GM23338 (cell line): Measurements from ENCODE around the gene SLC13A4. TPM values are rescaled to one million over a fixed set of nuclear protein-coding genes. Genes with fewer than 3 reads are reported as not detected.

Experiments
- ATAC-seq: fragments of 200-7000 bp; cut with Tn5 transposase; 3 replicates; pipeline ENCODE4 v1.9.1; 2020
- DNase-seq: peaks from one replicate; pipeline ENCODE4 v3.0.0-alpha.2; 2015; ENCODE audit warnings: low spot score
- H2AFZ ChIP-seq: fragments of 200-600 bp; sonication (generic); 2 replicates; pipeline ENCODE4 v1.8.0; 2016; ENCODE audit warnings: antibody characterized with exemption, mild to moderate bottlenecking, moderate library complexity
- H3F3A ChIP-seq: fragments of 200-600 bp; sonication (generic); replicated peaks from 2 replicates; pipeline ENCODE4 v1.8.0; 2017; ENCODE audit warnings: antibody characterized with exemption, mixed run types, low read depth
- H3K27ac ChIP-seq: fragments of 200-600 bp; sonication (generic); 2 replicates; pipeline ENCODE4 v1.6.1; 2016; ENCODE audit warnings: low read depth
- H3K27me3 ChIP-seq: fragments of 200-600 bp; sonication (generic); 2 replicates; pipeline ENCODE4 v1.8.0; 2016; ENCODE audit warnings: mild to moderate bottlenecking, mixed run types, moderate library complexity; ENCODE audit not compliant: insufficient read depth
- H3K36me3 ChIP-seq: fragments of 200-600 bp; sonication (generic); 2 replicates; pipeline ENCODE4 v1.8.0; 2016; ENCODE audit warnings: mild to moderate bottlenecking; ENCODE audit not compliant: insufficient read depth
- H3K4me1 ChIP-seq: fragments of 200-600 bp; sonication (generic); 2 replicates; pipeline ENCODE4 v1.8.0; 2016; ENCODE audit warnings: mild to moderate bottlenecking, moderate library complexity; ENCODE audit not compliant: insufficient read depth
- H3K4me2 ChIP-seq: fragments of 200-600 bp; sonication (generic); 2 replicates; pipeline ENCODE4 v1.7.1; 2017; ENCODE audit warnings: mixed run types
- H3K4me3 ChIP-seq: fragments of 200-600 bp; sonication (generic); 2 replicates; pipeline ENCODE4 v1.6.1; 2016; ENCODE audit warnings: mixed run types
- H3K79me2 ChIP-seq: fragments of 200-600 bp; sonication (generic); replicated peaks from 2 replicates; pipeline ENCODE4 v1.8.0; 2017; ENCODE audit warnings: mild to moderate bottlenecking; ENCODE audit not compliant: insufficient read depth
- H3K9me2 ChIP-seq: fragments of 200-600 bp; sonication (generic); 2 replicates; pipeline ENCODE4 v1.8.0; 2017; ENCODE audit not compliant: insufficient read depth
- H4K20me1 ChIP-seq: fragments of 200-600 bp; sonication (generic); replicated peaks from 2 replicates; pipeline ENCODE4 v1.8.0; 2017; ENCODE audit warnings: mild to moderate bottlenecking; ENCODE audit not compliant: insufficient read depth
- H3K27ac Mint-ChIP-seq: 2 replicates; pipeline ENCODE4 v1.8.0; 2020; ENCODE audit warnings: inconsistent platforms, mild to moderate bottlenecking, moderate library complexity, mixed read lengths
- H3K27me3 Mint-ChIP-seq: 3 replicates; pipeline ENCODE4 v1.8.0; 2022; ENCODE audit warnings: low read depth, mild to moderate bottlenecking, moderate library complexity, mixed read lengths, inconsistent platforms; ENCODE audit not compliant: insufficient read depth, poor library complexity
- H3K36me3 Mint-ChIP-seq: 3 replicates; pipeline ENCODE4 v1.8.0; 2021; ENCODE audit warnings: low read depth, mild to moderate bottlenecking, inconsistent platforms, moderate library complexity, mixed read lengths
- H3K4me1 Mint-ChIP-seq: 3 replicates; pipeline ENCODE4 v1.8.0; 2020; ENCODE audit warnings: mild to moderate bottlenecking, inconsistent platforms, mixed read lengths
- H3K4me3 Mint-ChIP-seq: 3 replicates; pipeline ENCODE4 v1.8.0; 2021; ENCODE audit warnings: moderate library complexity, mild to moderate bottlenecking, inconsistent platforms, mixed read lengths
- H3K9me3 Mint-ChIP-seq: 3 replicates; pipeline ENCODE4 v1.8.0; 2020; ENCODE audit warnings: moderate library complexity, mild to moderate bottlenecking, inconsistent platforms, mixed read lengths
- CREB1 ChIP-seq: fragments of 250-450 bp; sonication (Bioruptor Pico); IDR thresholded peaks from 2 replicates; pipeline ENCODE4 v1.5.0; 2020; ENCODE audit warnings: low read depth, mild to moderate bottlenecking, moderate library complexity
- EZH2 ChIP-seq: fragments of 200-600 bp; sonication (generic); IDR thresholded peaks from one replicate; pipeline ENCODE4 v1.8.0; 2017; ENCODE audit warnings: antibody characterized with exemption, mild to moderate bottlenecking, low read depth; ENCODE audit not compliant: unreplicated experiment
- JUNB ChIP-seq: IDR thresholded peaks from one replicate; pipeline ENCODE4 v1.6.1; 2016; ENCODE audit warnings: antibody characterized with exemption; ENCODE audit not compliant: unreplicated experiment
- NANOG ChIP-seq: IDR thresholded peaks from 2 replicates; pipeline ENCODE4 v1.6.1; 2016; ENCODE audit warnings: antibody characterized with exemption, borderline replicate concordance
- POLR2AphosphoS5 ChIP-seq: IDR thresholded peaks from 2 replicates; pipeline ENCODE4 v1.6.1; 2016; ENCODE audit warnings: antibody characterized with exemption, low read depth
- STAT1 ChIP-seq: IDR thresholded peaks from one replicate; pipeline ENCODE4 v1.6.1; 2016; ENCODE audit warnings: antibody characterized with exemption; ENCODE audit not compliant: unreplicated experiment
- ZNF331 ChIP-seq: fragments of 250-450 bp; sonication (Bioruptor Pico); IDR thresholded peaks from 2 replicates; pipeline ENCODE4 v1.5.0; 2020; ENCODE audit warnings: low read depth, mild to moderate bottlenecking, moderate library complexity
- polyA plus RNA-seq: library from polyadenylated mRNA; unstranded; fragments of >200 nt; fragmentation: Nextera tagmentation; extraction: Ambion mirVana; gene quantifications from 2 replicates; pipeline ENCODE4 v1.2.1, GENCODE V29; 2016
- total RNA-seq: library from RNA; depleted of rRNA; stranded (reverse); fragments of >200 nt; shearing (Covaris generic); gene quantifications from 2 replicates; pipeline ENCODE4 v1.2.3, GENCODE V29; 2014
- TF ChIP-seq, protein P1 (sequence below), 2 experiments: fragments of 200-600 bp in 1 of 2; sonication (generic) in 1 of 2; conservative IDR thresholded peaks; 2 replicates each; pipeline versions ENCODE4 v1.5.1 to v1.6.1; 2016 to 2017; ENCODE audit warnings: antibody characterized with exemption in 2 of 2, low read depth in 2 of 2, mild to moderate bottlenecking in 2 of 2, moderate library complexity in 1 of 2
- TF ChIP-seq, protein P2 (sequence below): IDR thresholded peaks from 2 replicates; pipeline ENCODE4 v1.6.1; 2016; ENCODE audit warnings: antibody characterized with exemption

SLC13A4 gene
- total and polyA plus RNA-seq, 2 experiments from 2014 or later = 1.7 to 2.3 TPM

DNA sequence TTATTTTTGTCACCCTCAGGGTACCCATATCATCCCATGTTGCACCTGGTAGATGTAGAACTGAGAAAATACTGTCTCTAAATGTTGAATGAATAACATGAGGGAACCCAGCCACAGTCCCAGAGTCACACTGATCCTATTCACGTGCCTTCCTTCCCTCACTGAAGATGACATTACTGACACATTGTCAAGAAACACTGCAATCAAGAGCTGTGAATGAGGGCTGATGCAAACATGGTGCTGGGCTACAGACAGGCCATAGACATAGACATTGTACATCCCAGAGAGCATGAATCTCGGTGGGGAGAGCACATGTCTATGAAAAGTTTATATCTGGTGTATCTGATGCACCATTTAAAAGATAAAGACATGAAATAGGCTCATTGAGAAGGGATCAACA lies 9.8 kb downstream of the SLC13A4 start:
- Histone ChIP-seq H3K4me1 (0 out of 2 replicates have a peak, but pooled peaks cover under 1% of the 10 kb centered on the region), H3K27ac (no peak overlapping the region), H3F3A (0 out of 2 replicates have a peak, but pooled peaks cover 3% of the 10 kb centered on the region), H2AFZ (no peak overlapping the region), H3K27me3 (no peaks in the 10 kb centered on the region), H3K36me3 (no peaks in the 10 kb centered on the region; the same call in 1 of the 2 replicates), H3K79me2 (no peaks in the 10 kb centered on the region), H3K9me2 (no peaks in the 10 kb centered on the region), H3K4me2 (no peak overlapping the region), H3K4me3 (no peak overlapping the region), H4K20me1 (no peaks in the 10 kb centered on the region)
- no peaks in the 10 kb centered on the region for H3K9me3 Mint-ChIP-seq
- no peak for ATAC-seq
- peaks cover 2% of the 10 kb centered on the region; the same call in 1 of the 3 replicates for H3K4me1 Mint-ChIP-seq
- no peaks in the 10 kb centered on the region for H3K36me3 Mint-ChIP-seq
- H3K4me3 Mint-ChIP-seq = no peak overlapping the region
- TF ChIP-seq JUNB (no peak), POLR2AphosphoS5 (no peak), EZH2 (no peak), STAT1 (no peak), NANOG (no peak)
- TF ChIP-seq, protein P1, sequence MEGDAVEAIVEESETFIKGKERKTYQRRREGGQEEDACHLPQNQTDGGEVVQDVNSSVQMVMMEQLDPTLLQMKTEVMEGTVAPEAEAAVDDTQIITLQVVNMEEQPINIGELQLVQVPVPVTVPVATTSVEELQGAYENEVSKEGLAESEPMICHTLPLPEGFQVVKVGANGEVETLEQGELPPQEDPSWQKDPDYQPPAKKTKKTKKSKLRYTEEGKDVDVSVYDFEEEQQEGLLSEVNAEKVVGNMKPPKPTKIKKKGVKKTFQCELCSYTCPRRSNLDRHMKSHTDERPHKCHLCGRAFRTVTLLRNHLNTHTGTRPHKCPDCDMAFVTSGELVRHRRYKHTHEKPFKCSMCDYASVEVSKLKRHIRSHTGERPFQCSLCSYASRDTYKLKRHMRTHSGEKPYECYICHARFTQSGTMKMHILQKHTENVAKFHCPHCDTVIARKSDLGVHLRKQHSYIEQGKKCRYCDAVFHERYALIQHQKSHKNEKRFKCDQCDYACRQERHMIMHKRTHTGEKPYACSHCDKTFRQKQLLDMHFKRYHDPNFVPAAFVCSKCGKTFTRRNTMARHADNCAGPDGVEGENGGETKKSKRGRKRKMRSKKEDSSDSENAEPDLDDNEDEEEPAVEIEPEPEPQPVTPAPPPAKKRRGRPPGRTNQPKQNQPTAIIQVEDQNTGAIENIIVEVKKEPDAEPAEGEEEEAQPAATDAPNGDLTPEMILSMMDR (conservative IDR thresholded peaks at IDR 0.05; ENCODE audit: low read depth in 2 of 2) = no peak
- H3K27ac Mint-ChIP-seq = no peak overlapping the region
- no peak for DNase-seq
- peaks cover 1% of the 10 kb centered on the region for H3K27me3 Mint-ChIP-seq

DNA sequence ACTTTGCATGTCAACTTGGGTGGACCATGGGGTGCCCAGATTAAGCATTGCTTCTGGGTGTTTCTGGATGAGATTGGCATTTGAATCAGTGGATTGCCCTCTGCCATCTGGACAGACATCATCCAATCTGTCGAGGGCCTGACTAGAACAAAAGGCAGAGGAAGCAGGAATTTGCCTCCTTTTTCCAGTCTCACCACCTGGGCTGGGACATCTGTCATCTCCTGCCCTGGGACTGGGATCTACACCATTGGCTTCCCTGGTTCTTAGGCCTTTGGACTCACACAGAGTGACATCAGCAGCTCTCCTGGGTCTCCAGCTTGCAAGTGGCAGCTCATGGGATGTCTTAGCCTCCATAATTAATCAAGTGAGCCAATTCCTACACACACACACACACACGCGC lies 10.3 kb downstream of the SLC13A4 start:
- no peak overlapping the region for H3K27ac ChIP-seq
- H3K79me2 ChIP-seq = no peaks in the 10 kb centered on the region

More for the DNA sequence above, 10.3 kb downstream of the SLC13A4 start:
- peaks cover 6% of the 10 kb centered on the region; the same call in 1 of the 2 replicates for H3K4me1 ChIP-seq
- no peak for DNase-seq
- ATAC-seq = no peak
- no peak overlapping the region for H3K4me2 ChIP-seq
- H3K4me1 Mint-ChIP-seq = peaks cover 8% of the 10 kb centered on the region
- no peak overlapping the region for H3K4me3 Mint-ChIP-seq
- H3K9me3 Mint-ChIP-seq = no peaks in the 10 kb centered on the region
- peaks cover 1% of the 10 kb centered on the region for H3K27me3 Mint-ChIP-seq
- H2AFZ ChIP-seq = no peak overlapping the region
- TF ChIP-seq, protein P2, sequence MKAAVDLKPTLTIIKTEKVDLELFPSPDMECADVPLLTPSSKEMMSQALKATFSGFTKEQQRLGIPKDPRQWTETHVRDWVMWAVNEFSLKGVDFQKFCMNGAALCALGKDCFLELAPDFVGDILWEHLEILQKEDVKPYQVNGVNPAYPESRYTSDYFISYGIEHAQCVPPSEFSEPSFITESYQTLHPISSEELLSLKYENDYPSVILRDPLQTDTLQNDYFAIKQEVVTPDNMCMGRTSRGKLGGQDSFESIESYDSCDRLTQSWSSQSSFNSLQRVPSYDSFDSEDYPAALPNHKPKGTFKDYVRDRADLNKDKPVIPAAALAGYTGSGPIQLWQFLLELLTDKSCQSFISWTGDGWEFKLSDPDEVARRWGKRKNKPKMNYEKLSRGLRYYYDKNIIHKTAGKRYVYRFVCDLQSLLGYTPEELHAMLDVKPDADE = no peak
- TF ChIP-seq ZNF331 (CRISPR knock-in tag) = no peak
- TF ChIP-seq, protein P1 (conservative IDR thresholded peaks at IDR 0.05; ENCODE audit: low read depth in 2 of 2) = no peak
- no peak for TF ChIP-seq EZH2
- TF ChIP-seq POLR2AphosphoS5 = no peak
- no peak for TF ChIP-seq CREB1
- no peaks in the 10 kb centered on the region for H3K27me3 ChIP-seq
- H3K36me3 ChIP-seq = no peaks in the 10 kb centered on the region; the same call in 1 of the 2 replicates
- H3K4me3 ChIP-seq = no peak overlapping the region
- H3K36me3 Mint-ChIP-seq = no peaks in the 10 kb centered on the region
- H3F3A ChIP-seq = 0 out of 2 replicates have a peak, but pooled peaks cover 3% of the 10 kb centered on the region
- H3K27ac Mint-ChIP-seq = no peak overlapping the region
- H3K9me2 ChIP-seq = no peaks in the 10 kb centered on the region
- H4K20me1 ChIP-seq = no peaks in the 10 kb centered on the region
